PC-9 (cell line): Measurements from ENCODE around the gene SHC2. TPM values are rescaled to one million over a fixed set of nuclear protein-coding genes. Genes with fewer than 3 reads are reported as not detected.
A peak's percentile ranks its signal among the peaks of the same experiment; 100 is the strongest.
"Not testable (repeated sequence)": the region's sequence is repeated elsewhere in the genome, so short reads cannot be mapped to it uniquely, and the experiment has no call there.

Experiments used
- BruUV-seq: library from RNA; stranded (reverse); fragments of 400-500 nt; replicated peaks from 2 replicates; lab custom pipeline; 2021; lab: Mats Ljungman, UMichigan
- CTCF ChIA-PET: fragments of 300-600 bp; sonication (Branson Sonifier 250); formaldehyde crosslinking; loops from one replicate; lab custom pipeline; 2022; ENCODE audit warnings: antibody characterized with exemption; lab: Charles Lee
- POLR2A ChIA-PET: fragments of 300-600 bp; sonication (Branson Sonifier 250); formaldehyde crosslinking; loops from one replicate; lab custom pipeline; 2022; ENCODE audit warnings: antibody characterized with exemption; ENCODE audit not compliant: unreplicated experiment; lab: Charles Lee
- DNase-seq, 2 experiments: peaks; one replicate each; pipeline versions ENCODE4 v3.0.0 to v3.0.0-alpha.2; 2015 to 2022; ENCODE audit warnings: mixed read lengths in 1 of 2
- H2AFZ ChIP-seq: fragments of 200-600 bp; sonication (generic); 2 replicates; pipeline ENCODE4 v1.8.1; 2017; ENCODE audit warnings: antibody characterized with exemption
- H3F3A ChIP-seq: fragments of 200-600 bp; sonication (generic); 2 replicates; pipeline ENCODE4 v1.8.1; 2017; ENCODE audit warnings: antibody characterized with exemption, mild to moderate bottlenecking, low read depth; ENCODE audit not compliant: insufficient read depth
- H3K27ac ChIP-seq: fragments of 200-600 bp; sonication (generic); 2 replicates; pipeline ENCODE4 v1.6.1; 2016; ENCODE audit warnings: mixed run types
- H3K27me3 ChIP-seq: fragments of 200-600 bp; sonication (generic); 2 replicates; pipeline ENCODE4 v1.6.1; 2016; ENCODE audit warnings: low read depth, mixed run types; ENCODE audit not compliant: insufficient read depth
- H3K36me3 ChIP-seq: fragments of 200-600 bp; sonication (generic); 2 replicates; pipeline ENCODE4 v1.6.1; 2016; ENCODE audit warnings: low read depth, mixed run types
- H3K4me1 ChIP-seq: fragments of 200-600 bp; sonication (generic); replicated peaks from 2 replicates; pipeline ENCODE4 v1.6.1; 2016; ENCODE audit warnings: mixed run types; ENCODE audit not compliant: insufficient read depth
- H3K4me2 ChIP-seq: fragments of 200-600 bp; sonication (generic); 2 replicates; pipeline ENCODE4 v1.6.1; 2017; ENCODE audit warnings: mixed run types
- H3K4me3 ChIP-seq: fragments of 200-600 bp; sonication (generic); 2 replicates; pipeline ENCODE4 v1.6.1; 2016; ENCODE audit warnings: mixed run types
- H3K79me2 ChIP-seq: fragments of 200-600 bp; sonication (generic); 2 replicates; pipeline ENCODE4 v1.6.1; 2017; ENCODE audit warnings: low read depth, mixed run types
- H3K9me2 ChIP-seq: fragments of 200-600 bp; sonication (generic); 2 replicates; pipeline ENCODE4 v1.8.1; 2017; ENCODE audit warnings: mild to moderate bottlenecking; ENCODE audit not compliant: insufficient read depth
- H3K9me3 ChIP-seq: fragments of 200-600 bp; sonication (generic); 2 replicates; pipeline ENCODE4 v1.8.1; 2016; ENCODE audit warnings: low read depth; ENCODE audit not compliant: insufficient read depth
- H4K20me1 ChIP-seq: fragments of 200-600 bp; sonication (generic); 2 replicates; pipeline ENCODE4 v1.8.1; 2017; ENCODE audit not compliant: insufficient read depth
- EZH2 ChIP-seq: fragments of 200-600 bp; sonication (generic); IDR thresholded peaks from 2 replicates; pipeline ENCODE4 v1.8.0; 2017; ENCODE audit warnings: antibody characterized with exemption, low read depth
- intact Hi-C: fragments of 100-400 bp; cut with micrococcal nuclease; formaldehyde crosslinking; loops from one replicate; pipeline ENCODE4 v1.10.0; 2022; ENCODE audit not compliant: unreplicated experiment
- total RNA-seq: library from RNA; stranded (reverse); gene quantifications from 2 replicates; pipeline ENCODE4 v1.2.3, GENCODE V29; 2021
- TF ChIP-seq, protein P1 (sequence below): fragments of 200-600 bp; sonication (generic); conservative IDR thresholded peaks from 2 replicates; pipeline ENCODE4 v1.6.1; 2017; ENCODE audit warnings: mixed run types, antibody characterized with exemption, mild to moderate bottlenecking, moderate library complexity

Gene SHC2
- total RNA-seq, 1 experiment from 2014 or later, result 0.70 TPM

- H3K36me3 ChIP-seq, result no peaks in the 10 kb centered on the region
- DNase-seq, result no peak
- CTCF ChIA-PET, result no interaction called here
- no peaks in the 10 kb centered on the region for H3F3A ChIP-seq
- H4K20me1 ChIP-seq, result no peaks in the 10 kb centered on the region
- no peak overlapping the region for H3K27ac ChIP-seq
- no TSS peak for BruUV-seq
- no peak overlapping the region for H3K4me3 ChIP-seq
- H3K9me3 ChIP-seq, result no peaks in the 10 kb centered on the region
- POLR2A ChIA-PET, result no interaction called here
- no peaks in the 10 kb centered on the region for H3K9me2 ChIP-seq
- H3K79me2 ChIP-seq, result no peaks in the 10 kb centered on the region
- no peak overlapping the region for H3K4me2 ChIP-seq
- no peak for TF ChIP-seq EZH2
- intact Hi-C loops, result no loop called here
- peaks cover 22% of the 10 kb centered on the region for H3K27me3 ChIP-seq
- peaks cover 6% of the 10 kb centered on the region; the same call in 1 of the 2 replicates for H3K4me1 ChIP-seq
- H2AFZ ChIP-seq, result no peak overlapping the region
These were observed 76.0 kb downstream of the SHC2 start for GRCh38 chr19:384799-385169.

GRCh38 chr19:383922-384798, 76.7 kb downstream of the SHC2 start:
- no peaks in the 10 kb centered on the region for H3F3A ChIP-seq
- no peaks in the 10 kb centered on the region for H3K79me2 ChIP-seq
- POLR2A ChIA-PET, result no interaction called here
- H3K4me1 ChIP-seq, result peaks cover 6% of the 10 kb centered on the region; the same call in 1 of the 2 replicates
- no peaks in the 10 kb centered on the region for H3K9me3 ChIP-seq
- no peaks in the 10 kb centered on the region for H3K9me2 ChIP-seq
- H3K36me3 ChIP-seq, result no peaks in the 10 kb centered on the region
- DNase-seq, result no peak
- H3K27me3 ChIP-seq, result peaks cover 21% of the 10 kb centered on the region
- intact Hi-C loops, result no loop called here
- no peak overlapping the region for H2AFZ ChIP-seq
- no peak overlapping the region for H3K4me3 ChIP-seq
- no peak overlapping the region for H3K4me2 ChIP-seq
- TF ChIP-seq, protein P1, sequence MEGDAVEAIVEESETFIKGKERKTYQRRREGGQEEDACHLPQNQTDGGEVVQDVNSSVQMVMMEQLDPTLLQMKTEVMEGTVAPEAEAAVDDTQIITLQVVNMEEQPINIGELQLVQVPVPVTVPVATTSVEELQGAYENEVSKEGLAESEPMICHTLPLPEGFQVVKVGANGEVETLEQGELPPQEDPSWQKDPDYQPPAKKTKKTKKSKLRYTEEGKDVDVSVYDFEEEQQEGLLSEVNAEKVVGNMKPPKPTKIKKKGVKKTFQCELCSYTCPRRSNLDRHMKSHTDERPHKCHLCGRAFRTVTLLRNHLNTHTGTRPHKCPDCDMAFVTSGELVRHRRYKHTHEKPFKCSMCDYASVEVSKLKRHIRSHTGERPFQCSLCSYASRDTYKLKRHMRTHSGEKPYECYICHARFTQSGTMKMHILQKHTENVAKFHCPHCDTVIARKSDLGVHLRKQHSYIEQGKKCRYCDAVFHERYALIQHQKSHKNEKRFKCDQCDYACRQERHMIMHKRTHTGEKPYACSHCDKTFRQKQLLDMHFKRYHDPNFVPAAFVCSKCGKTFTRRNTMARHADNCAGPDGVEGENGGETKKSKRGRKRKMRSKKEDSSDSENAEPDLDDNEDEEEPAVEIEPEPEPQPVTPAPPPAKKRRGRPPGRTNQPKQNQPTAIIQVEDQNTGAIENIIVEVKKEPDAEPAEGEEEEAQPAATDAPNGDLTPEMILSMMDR, result no peak
- no peak for TF ChIP-seq EZH2
- H4K20me1 ChIP-seq, result no peaks in the 10 kb centered on the region
- CTCF ChIA-PET, result no interaction called here
- BruUV-seq, result no TSS peak
- no peak overlapping the region for H3K27ac ChIP-seq

- H4K20me1 ChIP-seq, result no peaks in the 10 kb centered on the region
- POLR2A ChIA-PET, result no interaction called here
- no peaks in the 10 kb centered on the region for H3F3A ChIP-seq
- no peaks in the 10 kb centered on the region for H3K9me2 ChIP-seq
- no peak overlapping the region for H2AFZ ChIP-seq
- no peaks in the 10 kb centered on the region for H3K36me3 ChIP-seq
- DNase-seq, result no peak
- CTCF ChIA-PET, result no interaction called here
- no peak overlapping the region for H3K4me3 ChIP-seq
- H3K79me2 ChIP-seq, result no peaks in the 10 kb centered on the region
- H3K4me1 ChIP-seq, result peaks cover 6% of the 10 kb centered on the region; the same call in 1 of the 2 replicates
- peaks cover 32% of the 10 kb centered on the region for H3K27me3 ChIP-seq
- no peak overlapping the region for H3K27ac ChIP-seq
- 0 out of 2 replicates have a peak overlapping the region, but pooled peaks have one; percentile 13 for H3K4me2 ChIP-seq
- TF ChIP-seq, protein P1, result no peak
- no peak for TF ChIP-seq EZH2
- H3K9me3 ChIP-seq, result no peaks in the 10 kb centered on the region
- intact Hi-C loops, result no loop called here
- BruUV-seq, result no TSS peak
These were observed 77.8 kb downstream of the SHC2 start for GRCh38 chr19:383040-383439.

GRCh38 chr19:382578-382977, 78.3 kb downstream of the SHC2 start:
- CTCF ChIA-PET, H3K79me2 ChIP-seq, H4K20me1 ChIP-seq, H3F3A ChIP-seq, H3K9me2 ChIP-seq, H2AFZ ChIP-seq, H3K27ac ChIP-seq, BruUV-seq, DNase-seq, H3K4me3 ChIP-seq, POLR2A ChIA-PET, H3K4me1 ChIP-seq, H3K36me3 ChIP-seq, H3K9me3 ChIP-seq, intact Hi-C loops: not testable (repeated sequence)
- H3K4me2 ChIP-seq, result 0 out of 2 replicates have a peak overlapping the region, but pooled peaks have one; percentile 13
- H3K27me3 ChIP-seq, result peaks cover 34% of the 10 kb centered on the region

GRCh38 chr19:381901-382300, 78.9 kb downstream of the SHC2 start:
- H3K9me2 ChIP-seq, H3K4me3 ChIP-seq, BruUV-seq, H2AFZ ChIP-seq, H3K36me3 ChIP-seq, DNase-seq, H3F3A ChIP-seq, POLR2A ChIA-PET, H3K27ac ChIP-seq, H3K79me2 ChIP-seq, intact Hi-C loops, H3K9me3 ChIP-seq, H4K20me1 ChIP-seq, H3K4me2 ChIP-seq, CTCF ChIA-PET, H3K4me1 ChIP-seq: not testable (repeated sequence)
- H3K27me3 ChIP-seq, result peaks cover 34% of the 10 kb centered on the region
